Testis (tissue), 2 donors: ENCODE data around the gene NANOS3.

Source experiments
- POLR2A ChIP-seq: fragments of 450-650 bp; IDR thresholded peaks from one replicate; pipeline ENCODE4 v1.6.1; 2017; ENCODE audit warnings: antibody characterized with exemption, mild to moderate bottlenecking, moderate library complexity
- TF ChIP-seq, protein P1 (sequence below), 3 experiments: fragments of 450-650 bp in 2 of 3; fragments of 200-600 bp in 1 of 3; sonication (generic) in 1 of 3; IDR thresholded peaks; one replicate each; pipeline ENCODE4 v1.5.1; 2016 to 2019; ENCODE audit warnings: antibody characterized with exemption in 3 of 3, mild to moderate bottlenecking in 2 of 3, moderate library complexity in 1 of 3

DNA sequence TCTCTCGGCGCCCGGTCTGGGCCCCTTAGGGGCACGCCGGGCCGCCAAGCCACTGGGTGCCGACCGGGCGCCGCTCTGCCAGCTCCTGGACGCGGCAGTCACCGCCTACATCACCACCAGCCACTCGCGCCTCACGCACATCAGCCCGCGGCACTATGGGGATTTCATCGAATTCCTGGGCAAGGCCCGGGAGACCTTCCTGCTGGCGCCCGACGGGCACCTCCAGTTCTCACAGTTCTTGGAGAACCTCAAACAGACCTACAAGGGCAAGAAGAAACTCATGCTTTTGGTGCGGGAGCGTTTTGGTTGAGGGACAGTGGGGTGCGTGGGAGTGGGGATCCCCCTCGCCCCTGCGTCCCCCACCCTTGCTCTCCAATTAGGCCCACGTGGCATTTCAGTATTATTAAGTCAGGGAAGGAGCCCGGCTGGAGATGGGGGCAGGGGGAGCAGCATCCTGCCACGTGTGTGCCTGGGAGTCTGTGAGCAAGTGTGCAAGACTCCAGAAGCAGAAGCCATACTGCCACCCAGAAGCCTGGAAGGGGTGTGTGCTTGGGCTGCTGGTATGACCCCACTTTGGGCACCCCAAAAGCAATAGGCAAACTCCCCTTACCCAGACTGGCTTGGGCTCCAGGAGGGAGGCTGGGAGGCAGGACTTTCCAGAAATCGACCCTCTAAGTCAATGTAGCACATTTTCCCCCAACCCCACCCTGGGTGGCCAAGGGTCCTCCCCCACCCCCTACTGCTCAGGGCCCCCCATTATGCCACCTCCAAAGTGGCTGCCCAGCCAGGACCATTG, 46.0 kb upstream of the NANOS3 start:
- TF ChIP-seq, protein P1, sequence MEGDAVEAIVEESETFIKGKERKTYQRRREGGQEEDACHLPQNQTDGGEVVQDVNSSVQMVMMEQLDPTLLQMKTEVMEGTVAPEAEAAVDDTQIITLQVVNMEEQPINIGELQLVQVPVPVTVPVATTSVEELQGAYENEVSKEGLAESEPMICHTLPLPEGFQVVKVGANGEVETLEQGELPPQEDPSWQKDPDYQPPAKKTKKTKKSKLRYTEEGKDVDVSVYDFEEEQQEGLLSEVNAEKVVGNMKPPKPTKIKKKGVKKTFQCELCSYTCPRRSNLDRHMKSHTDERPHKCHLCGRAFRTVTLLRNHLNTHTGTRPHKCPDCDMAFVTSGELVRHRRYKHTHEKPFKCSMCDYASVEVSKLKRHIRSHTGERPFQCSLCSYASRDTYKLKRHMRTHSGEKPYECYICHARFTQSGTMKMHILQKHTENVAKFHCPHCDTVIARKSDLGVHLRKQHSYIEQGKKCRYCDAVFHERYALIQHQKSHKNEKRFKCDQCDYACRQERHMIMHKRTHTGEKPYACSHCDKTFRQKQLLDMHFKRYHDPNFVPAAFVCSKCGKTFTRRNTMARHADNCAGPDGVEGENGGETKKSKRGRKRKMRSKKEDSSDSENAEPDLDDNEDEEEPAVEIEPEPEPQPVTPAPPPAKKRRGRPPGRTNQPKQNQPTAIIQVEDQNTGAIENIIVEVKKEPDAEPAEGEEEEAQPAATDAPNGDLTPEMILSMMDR (IDR thresholded peaks at IDR 0.05): no peak
- no peak for TF ChIP-seq POLR2A
